ENCODE data around the gene ARSG.

The ARSG gene

GRCh38 chr17:68453991-68454665 is 162.8 kb downstream of the ARSG start:
- no peak for DNase-seq (ENCODE audit: low read depth)

DNA sequence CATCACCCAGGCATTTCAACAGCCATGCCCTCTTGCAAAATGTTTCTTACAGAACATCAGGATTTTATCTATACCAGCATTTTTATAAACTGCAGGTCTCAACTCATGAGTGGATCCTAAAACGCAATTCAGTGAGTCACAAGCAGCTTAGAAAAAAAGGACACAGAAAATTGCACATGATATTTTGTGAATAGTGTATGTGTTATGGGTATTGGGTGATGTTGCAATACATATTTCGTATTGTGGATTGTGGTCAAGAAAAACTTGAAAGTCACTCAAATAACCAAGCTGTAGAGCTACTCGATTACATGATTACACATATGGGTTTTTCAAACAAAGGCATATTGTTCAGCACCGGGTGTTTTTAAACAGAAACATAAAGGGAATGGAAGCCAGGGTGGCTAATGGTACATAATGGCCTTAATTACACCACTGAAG is 164.6 kb downstream of the ARSG start:
- DNase-seq (ENCODE audit: low read depth): no peak

GRCh38 chr17:68456339-68457167 is 165.3 kb downstream of the ARSG start:
- DNase-seq (ENCODE audit: low read depth): no peak

DNA sequence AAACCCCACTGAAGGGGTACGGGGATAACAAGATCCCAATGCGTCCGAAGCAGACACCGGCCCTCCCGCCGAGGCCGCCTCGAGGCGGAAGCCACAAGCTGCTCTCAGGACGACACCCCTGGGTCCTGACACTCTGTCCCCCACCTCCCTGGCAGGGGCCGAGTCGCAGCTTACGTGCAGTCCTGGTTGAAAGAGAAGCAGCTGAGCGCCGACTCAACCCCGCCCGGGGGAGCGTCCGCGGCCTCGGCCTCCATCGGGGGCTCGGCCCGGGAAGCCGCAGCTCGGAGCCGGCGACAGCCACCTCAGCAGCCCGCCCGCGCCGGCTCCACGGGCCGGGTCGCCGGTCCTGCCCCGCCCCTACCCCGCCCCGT is 165.9 kb downstream of the ARSG start, which contains the start of gene WIPI1:
WIPI1 (minus strand) TSS at position 329 of the 371 bp plus-strand sequence; CDS start at position 254, 75 bp downstream.
- DNase-seq (ENCODE audit: low read depth): no peak

DNA sequence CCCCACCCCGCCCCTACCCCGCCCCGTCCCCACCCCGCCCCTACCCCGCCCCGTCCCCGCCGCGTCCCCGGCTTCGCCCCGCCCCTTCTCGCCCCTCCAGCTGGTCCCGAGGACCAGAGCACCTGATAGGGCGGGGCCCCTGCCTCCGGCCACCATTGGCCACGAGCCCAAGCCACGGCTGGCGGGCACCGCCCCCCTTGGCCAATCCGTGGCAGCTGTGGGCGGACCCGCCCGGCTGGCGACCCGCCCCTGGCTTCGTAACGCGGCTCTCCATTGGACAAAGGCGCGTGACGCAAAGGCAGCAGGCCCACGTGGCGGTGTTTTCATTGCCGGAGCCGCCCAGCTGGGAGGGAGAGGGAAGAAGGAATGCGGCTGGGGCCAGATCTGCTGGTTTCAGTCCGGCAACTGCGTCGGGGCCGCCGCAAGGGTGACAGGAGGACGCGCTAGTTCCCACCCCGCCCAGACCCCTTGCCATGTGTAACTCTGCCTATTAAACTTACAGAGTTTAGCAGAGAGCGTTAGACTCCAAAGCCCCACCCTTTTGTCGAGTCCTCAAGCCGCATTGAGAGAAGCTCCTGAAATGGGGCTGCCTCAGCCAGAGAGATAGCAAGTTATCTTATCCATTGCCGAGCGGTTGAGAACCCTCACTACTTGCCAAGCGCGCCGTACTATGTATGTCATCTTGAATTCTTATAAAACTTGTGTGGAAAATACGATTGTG is 166.4 kb downstream of the ARSG start:
- DNase-seq (ENCODE audit: low read depth): peak; percentile 98

DNA sequence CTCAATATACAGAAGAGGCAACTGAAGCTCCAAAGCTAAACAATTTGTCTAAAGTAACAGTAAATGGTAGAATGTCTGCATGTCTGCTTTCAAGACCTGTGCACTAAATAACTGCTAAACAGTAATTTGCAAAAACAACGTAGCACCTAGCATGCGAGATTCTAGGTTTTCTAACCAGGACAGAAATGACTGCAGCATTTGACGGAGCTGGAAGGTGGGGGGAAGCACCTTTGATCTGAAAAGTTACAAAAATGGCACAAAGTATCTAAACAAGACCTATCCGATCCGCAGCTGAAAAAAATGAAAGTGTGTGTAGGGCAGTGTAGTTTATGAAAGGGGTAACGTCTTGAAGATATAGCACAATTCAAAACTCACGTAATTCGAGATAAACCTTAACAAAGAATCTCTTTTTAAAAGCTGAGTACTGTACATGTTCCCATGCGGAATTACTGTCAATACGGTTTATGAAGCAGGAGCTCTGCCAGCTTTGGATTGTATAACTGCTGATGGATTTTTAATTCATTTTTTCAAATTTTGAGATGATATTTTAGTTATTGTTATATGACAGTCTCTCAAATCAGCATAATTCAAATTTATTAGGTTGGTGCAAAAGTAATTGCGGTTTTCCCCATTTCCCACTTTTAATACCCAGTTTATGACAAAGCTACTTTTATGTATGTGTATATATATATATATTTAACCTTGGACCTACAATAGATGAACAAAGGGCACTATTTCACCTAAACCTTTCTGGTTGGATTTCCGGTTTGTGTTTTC is 167.2 kb downstream of the ARSG start:
- DNase-seq (ENCODE audit: low read depth): no peak

DNA sequence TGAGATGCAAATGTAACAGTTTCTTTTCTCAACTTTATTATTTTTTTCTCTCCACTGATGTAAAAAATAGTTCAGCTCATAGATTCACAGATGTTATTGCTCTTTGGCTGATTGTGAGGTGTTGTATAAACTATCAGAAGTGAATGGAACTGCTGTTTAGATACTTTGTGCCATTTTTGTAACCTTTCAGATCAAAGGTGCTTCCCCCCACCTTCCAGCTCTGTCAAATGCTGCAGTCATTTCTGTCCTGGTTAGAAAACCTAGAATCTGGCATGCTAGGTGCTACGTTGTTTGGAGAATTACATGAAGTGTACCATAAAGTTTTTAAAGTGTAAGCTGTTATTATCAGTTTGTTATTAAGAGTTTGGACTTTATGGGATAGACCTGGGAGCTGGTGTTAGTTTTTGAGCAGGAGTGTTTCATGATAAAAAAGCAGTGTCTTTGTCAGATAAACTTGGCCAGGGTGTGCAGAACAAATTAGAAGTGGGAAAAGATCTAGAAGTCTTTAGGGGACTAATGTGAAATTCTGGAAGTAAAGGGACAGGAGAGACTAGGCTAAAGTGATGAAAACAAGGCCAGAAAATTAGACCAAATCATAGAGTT is 167.8 kb downstream of the ARSG start:
- no peak for DNase-seq (ENCODE audit: low read depth)

- no peak for DNase-seq (ENCODE audit: low read depth)
These were observed 168.9 kb downstream of the ARSG start for GRCh38 chr17:68460146-68460545.

DNA sequence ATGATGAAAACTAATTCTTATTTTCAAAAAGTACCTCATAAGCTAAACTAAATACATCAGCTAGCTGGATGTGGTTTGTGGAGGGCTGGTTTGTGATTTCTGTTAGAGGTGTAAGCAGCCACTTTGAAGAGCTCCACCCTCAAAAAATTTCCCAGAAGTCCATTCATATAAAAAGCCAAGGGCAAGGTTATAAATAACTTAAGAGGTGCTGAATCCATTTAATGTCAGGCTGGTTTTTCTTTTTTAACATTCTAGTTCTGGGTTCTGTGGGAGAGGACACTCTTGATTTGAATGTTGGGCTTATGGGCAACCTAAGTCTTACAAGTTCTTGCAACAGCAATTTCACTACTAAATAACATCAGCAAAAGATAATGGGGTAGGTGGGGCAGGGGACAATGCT is 169.4 kb downstream of the ARSG start:
- no peak for DNase-seq (ENCODE audit: low read depth)

DNA sequence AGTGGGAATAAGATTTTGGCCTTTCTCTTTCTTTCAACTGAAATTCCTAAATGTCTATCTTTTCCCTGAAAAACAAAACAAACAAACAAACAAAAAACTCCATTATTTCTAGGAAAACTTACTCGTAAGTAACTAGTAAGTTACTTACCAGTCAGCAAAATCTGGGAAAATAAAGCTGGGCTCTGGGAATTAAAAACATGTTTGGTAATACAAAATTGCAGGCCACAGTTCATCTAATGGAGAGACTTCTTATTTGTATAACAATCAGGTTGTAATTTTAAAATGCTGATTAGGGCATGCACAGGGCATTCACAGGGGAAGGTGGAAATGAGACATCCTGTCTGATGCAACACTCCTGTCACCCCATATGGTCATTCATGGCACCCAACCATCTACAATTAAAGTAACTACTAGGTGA is 169.8 kb downstream of the ARSG start:
- no peak for DNase-seq (ENCODE audit: low read depth)

DNA sequence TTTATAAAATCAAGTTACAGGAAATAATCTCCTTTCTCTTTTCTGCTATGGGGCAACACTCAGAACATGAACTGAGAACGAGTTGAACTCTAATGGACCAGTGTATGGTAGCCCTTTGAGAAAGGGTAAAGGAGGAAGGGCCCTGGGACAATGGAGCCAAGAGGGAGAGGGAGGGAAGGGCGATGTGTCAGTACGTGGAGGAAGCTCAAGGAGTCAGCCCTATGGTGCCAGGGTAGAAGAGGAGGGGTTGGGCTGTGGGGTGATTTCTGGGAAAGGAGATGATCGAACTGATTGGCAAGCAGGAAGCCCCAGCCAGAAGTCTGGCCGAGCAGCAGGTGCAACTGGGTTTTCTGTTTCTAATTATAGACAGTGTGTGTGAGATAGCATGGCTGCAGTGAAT is 170.3 kb downstream of the ARSG start:
- DNase-seq (ENCODE audit: low read depth): no peak

DNA sequence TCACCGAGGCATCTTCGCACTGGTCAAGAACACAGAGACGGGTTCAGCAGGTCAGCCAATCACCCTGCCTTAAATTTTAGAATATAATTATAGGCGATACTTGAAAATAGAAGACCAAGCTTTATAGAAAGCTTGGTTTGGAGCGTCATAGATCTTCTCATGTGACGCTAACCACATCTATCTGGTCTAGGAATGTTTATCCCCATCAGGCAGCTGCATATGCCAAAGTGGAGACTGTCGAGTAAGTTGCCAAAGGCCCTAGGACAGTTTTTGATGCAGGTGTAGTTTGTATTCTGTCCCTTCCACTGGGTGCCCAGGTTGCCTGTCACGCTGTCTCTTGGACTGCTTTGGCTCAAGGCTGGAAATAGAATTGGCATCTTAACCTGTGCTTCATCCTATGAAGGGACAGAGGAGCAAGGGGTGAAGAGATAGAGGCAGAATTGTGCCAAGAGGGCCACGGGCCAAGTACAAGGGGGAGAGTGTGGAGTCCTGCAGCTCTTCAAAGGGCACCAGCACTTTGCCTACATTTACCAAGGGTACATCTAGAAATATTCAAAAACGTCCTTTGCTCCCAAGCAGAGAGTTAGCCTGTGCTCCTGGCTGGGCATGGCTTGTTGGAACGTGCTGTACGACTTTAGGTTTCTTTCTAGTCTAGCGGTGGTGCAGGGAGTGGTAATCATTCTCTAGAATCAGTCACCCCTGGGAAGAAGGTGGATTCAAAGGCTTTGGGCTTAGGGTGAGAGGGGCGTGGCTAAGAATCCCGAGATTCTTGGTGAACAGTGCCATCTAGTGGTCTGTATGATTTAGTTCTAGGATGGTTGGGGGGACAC is 171.3 kb downstream of the ARSG start:
- peak; percentile 37 for DNase-seq (ENCODE audit: low read depth)

GRCh38 chr17:68463211-68464019 is 172.1 kb downstream of the ARSG start:
- no peak for DNase-seq (ENCODE audit: low read depth)

DNA sequence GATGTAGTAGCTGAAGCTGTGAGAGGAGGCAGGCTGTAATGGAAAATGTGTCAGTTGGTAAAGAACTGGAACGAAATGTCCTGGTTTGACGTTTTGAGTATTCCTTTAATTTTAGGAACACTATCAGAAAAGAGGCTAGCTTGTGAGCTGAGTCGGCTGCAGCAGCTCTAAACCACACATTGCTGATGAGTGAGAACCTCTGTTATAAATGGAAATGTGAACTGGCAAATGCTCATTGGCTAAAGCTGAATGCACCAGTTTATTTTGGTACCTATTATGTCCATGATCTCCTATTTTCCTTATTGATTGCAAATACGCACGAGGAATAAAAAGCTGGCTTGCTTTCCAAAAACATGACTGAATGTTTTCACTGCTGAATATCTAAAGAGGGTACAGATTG is 177.0 kb downstream of the ARSG start:
- DNase-seq (ENCODE audit: low read depth): no peak

DNA sequence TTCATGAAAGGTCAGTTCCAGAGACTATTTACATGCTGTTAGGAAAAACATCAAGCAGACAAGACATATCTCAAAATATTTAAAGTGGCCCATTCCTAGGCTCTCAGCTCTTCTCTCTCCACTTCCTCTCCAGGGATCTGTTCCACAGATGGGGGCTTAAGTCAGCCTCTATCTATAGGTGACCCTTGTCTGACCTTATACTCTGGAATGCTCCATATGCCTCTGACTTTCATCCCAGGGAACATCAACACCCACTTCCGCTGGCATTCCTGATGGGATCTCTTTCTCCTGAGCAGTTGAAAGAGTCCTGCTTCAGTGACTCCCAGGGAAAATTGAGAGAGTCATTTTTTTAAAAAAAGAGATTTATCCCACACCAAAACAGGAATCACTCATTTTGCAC is 177.5 kb downstream of the ARSG start:
- no peak for DNase-seq (ENCODE audit: low read depth)
